Mesendoderm (in vitro differentiated cells): Measurements from ENCODE around the gene CCND1.

Experiments
- DNase-seq: peaks from one replicate; pipeline ENCODE4 v3.0.0; 2013
- H2AK5ac ChIP-seq: 2 replicates; pipeline ENCODE4 v1.6.1; 2013; ENCODE audit warnings: low read length, inconsistent platforms
- H2BK120ac ChIP-seq: 2 replicates; pipeline ENCODE4 v1.6.1; 2013; ENCODE audit warnings: low read depth, mild to moderate bottlenecking, low read length, moderate library complexity, mixed read lengths
- H2BK15ac ChIP-seq: replicated peaks from 2 replicates; pipeline ENCODE4 v1.6.1; 2013; ENCODE audit warnings: low read depth, mild to moderate bottlenecking, moderate library complexity
- H2BK5ac ChIP-seq: 2 replicates; pipeline ENCODE4 v1.6.1; 2013; ENCODE audit warnings: low read length, inconsistent platforms
- H3K18ac ChIP-seq: 2 replicates; pipeline ENCODE4 v1.6.1; 2013; ENCODE audit warnings: mild to moderate bottlenecking, low read length, mixed read lengths
- H3K23ac ChIP-seq: one replicate; pipeline ENCODE4 v1.6.1; 2013; ENCODE audit warnings: low read length
- H3K27ac ChIP-seq: 2 replicates; pipeline ENCODE4 v1.5.1; 2013; ENCODE audit warnings: low read depth, mild to moderate bottlenecking, inconsistent platforms, low read length, moderate library complexity
- H3K27me3 ChIP-seq: 2 replicates; pipeline ENCODE4 v1.6.1; 2013; ENCODE audit warnings: low read length, control low read depth, mild to moderate bottlenecking, inconsistent platforms; ENCODE audit not compliant: insufficient read depth, poor library complexity
- H3K36me3 ChIP-seq: 2 replicates; pipeline ENCODE4 v1.6.1; 2013; ENCODE audit warnings: low read length, inconsistent platforms; ENCODE audit not compliant: control insufficient read depth, insufficient read depth
- H3K4ac ChIP-seq: one replicate; pipeline ENCODE4 v1.6.1; 2013; ENCODE audit warnings: low read depth, mild to moderate bottlenecking, low read length, moderate library complexity
- H3K4me1 ChIP-seq: 2 replicates; pipeline ENCODE4 v1.6.1; 2013; ENCODE audit warnings: low read depth, low read length, inconsistent platforms; ENCODE audit not compliant: control insufficient read depth
- H3K4me2 ChIP-seq: 2 replicates; pipeline ENCODE4 v1.6.1; 2013; ENCODE audit warnings: low read length
- H3K4me3 ChIP-seq: 2 replicates; pipeline ENCODE4 v1.5.1; 2013; ENCODE audit warnings: mild to moderate bottlenecking, low read length
- H3K56ac ChIP-seq: one replicate; pipeline ENCODE4 v1.6.1; 2013; ENCODE audit warnings: low read length
- H3K79me1 ChIP-seq: 2 replicates; pipeline ENCODE4 v1.6.1; 2013; ENCODE audit warnings: low read length, inconsistent platforms
- H3K79me2 ChIP-seq: 2 replicates; pipeline ENCODE4 v1.6.1; 2013; ENCODE audit warnings: mild to moderate bottlenecking, low read length; ENCODE audit not compliant: control insufficient read depth, insufficient read depth
- H3K9ac ChIP-seq: 2 replicates; pipeline ENCODE4 v1.6.1; 2013; ENCODE audit warnings: low read length, inconsistent platforms
- H4K5ac ChIP-seq: one replicate; pipeline ENCODE4 v1.6.1; 2013; ENCODE audit warnings: low read length
- H4K8ac ChIP-seq: one replicate; pipeline ENCODE4 v1.6.1; 2013; ENCODE audit warnings: low read depth, mild to moderate bottlenecking, control low read depth, low read length, moderate library complexity
- WGBS: extraction: QIAGEN DNeasy Blood & Tissue Kit; methylation state at CpG from one replicate; pipeline ENCODE4 v1.1.7; 2013; ENCODE audit warnings: low lambda C conversion rate, missing lambda C conversion rate; ENCODE audit not compliant: insufficient coverage; ENCODE audit errors: extremely low coverage; 5-methylcytosine and 5-hydroxymethylcytosine counted together

The CCND1 gene

GRCh38 chr11:69659591-69659990 lies 18.6 kb downstream of the CCND1 start:
- Histone ChIP-seq H2BK5ac (no peak overlapping the region), H3K23ac (no peak overlapping the region), H3K4me2 (no peak overlapping the region), H3K36me3 (no peaks in the 10 kb centered on the region), H4K8ac (no peak overlapping the region), H3K27me3 (no peaks in the 10 kb centered on the region), H3K56ac (no peak overlapping the region), H3K27ac (no peak overlapping the region), H3K79me1 (no peaks in the 10 kb centered on the region), H3K9ac (no peak overlapping the region), H2BK15ac (no peak overlapping the region), H4K5ac (no peak overlapping the region), H3K18ac (no peak overlapping the region), H2BK120ac (no peak overlapping the region), H3K4ac (no peak overlapping the region), H3K4me3 (no peak overlapping the region), H3K79me2 (no peaks in the 10 kb centered on the region), H2AK5ac (no peak overlapping the region), H3K4me1 (peaks cover 3% of the 10 kb centered on the region)
- no CpG with 5 or more reads among the region's 12 CpGs for WGBS
- no peak for DNase-seq

- Histone ChIP-seq H3K27ac (no peak overlapping the region), H4K8ac (no peak overlapping the region), H3K27me3 (no peaks in the 10 kb centered on the region), H3K4me2 (no peak overlapping the region), H3K4me1 (peaks cover 3% of the 10 kb centered on the region), H2BK5ac (no peak overlapping the region), H3K36me3 (no peaks in the 10 kb centered on the region), H3K4ac (no peak overlapping the region), H2BK15ac (no peak overlapping the region), H3K79me2 (no peaks in the 10 kb centered on the region), H4K5ac (no peak overlapping the region), H3K9ac (no peak overlapping the region), H2AK5ac (no peak overlapping the region), H3K79me1 (no peaks in the 10 kb centered on the region), H3K23ac (no peak overlapping the region), H3K18ac (no peak overlapping the region), H3K4me3 (no peak overlapping the region), H3K56ac (no peak overlapping the region), H2BK120ac (no peak overlapping the region)
- no peak for DNase-seq
- no CpG with 5 or more reads among the region's 4 CpGs for WGBS
These were observed 19.1 kb downstream of the CCND1 start for GRCh38 chr11:69660001-69660500.

- Histone ChIP-seq H3K56ac (no peak overlapping the region), H3K23ac (no peak overlapping the region), H3K27me3 (no peaks in the 10 kb centered on the region), H3K4ac (no peak overlapping the region), H3K4me3 (no peak overlapping the region), H4K8ac (no peak overlapping the region), H3K36me3 (no peaks in the 10 kb centered on the region), H2AK5ac (no peak overlapping the region), H3K79me1 (no peaks in the 10 kb centered on the region), H3K18ac (no peak overlapping the region), H2BK15ac (no peak overlapping the region), H3K4me2 (no peak overlapping the region), H2BK5ac (no peak overlapping the region), H3K27ac (no peak overlapping the region), H2BK120ac (no peak overlapping the region), H3K79me2 (no peaks in the 10 kb centered on the region), H4K5ac (no peak overlapping the region), H3K4me1 (peaks cover 3% of the 10 kb centered on the region), H3K9ac (no peak overlapping the region)
- WGBS, result no CpG with 5 or more reads among the region's 10 CpGs
- no peak for DNase-seq
These were observed 20.4 kb downstream of the CCND1 start for GRCh38 chr11:69661413-69661715.

GRCh38 chr11:69662021-69662698 lies 21.2 kb downstream of the CCND1 start:
- H2BK15ac ChIP-seq, result no peak overlapping the region
- no peak overlapping the region for H3K9ac ChIP-seq
- no peak overlapping the region for H3K23ac ChIP-seq
- no peak overlapping the region for H3K4me3 ChIP-seq
- no peak overlapping the region for H2BK5ac ChIP-seq
- peak; percentile 66 for DNase-seq
- H2AK5ac ChIP-seq, result no peak overlapping the region
- H4K8ac ChIP-seq, result no peak overlapping the region
- H2BK120ac ChIP-seq, result no peak overlapping the region
- no peak overlapping the region for H3K56ac ChIP-seq
- no peaks in the 10 kb centered on the region for H3K79me1 ChIP-seq
- H3K27ac ChIP-seq, result no peak overlapping the region
- H3K4me1 ChIP-seq, result peaks cover 3% of the 10 kb centered on the region
- no CpG with 5 or more reads among the region's 16 CpGs for WGBS
- no peak overlapping the region for H3K4me2 ChIP-seq
- no peak overlapping the region for H3K18ac ChIP-seq
- H3K36me3 ChIP-seq, result no peaks in the 10 kb centered on the region
- H3K27me3 ChIP-seq, result no peaks in the 10 kb centered on the region
- H3K79me2 ChIP-seq, result no peaks in the 10 kb centered on the region
- H4K5ac ChIP-seq, result no peak overlapping the region
- no peak overlapping the region for H3K4ac ChIP-seq

GRCh38 chr11:69662806-69663205 lies 21.9 kb downstream of the CCND1 start:
- no peak overlapping the region for H3K9ac ChIP-seq
- H3K79me2 ChIP-seq, result no peaks in the 10 kb centered on the region
- no peaks in the 10 kb centered on the region for H3K36me3 ChIP-seq
- H3K79me1 ChIP-seq, result no peaks in the 10 kb centered on the region
- no peak overlapping the region for H2AK5ac ChIP-seq
- H3K4me2 ChIP-seq, result no peak overlapping the region
- no peak overlapping the region for H2BK120ac ChIP-seq
- H4K5ac ChIP-seq, result no peak overlapping the region
- DNase-seq, result no peak
- H3K4ac ChIP-seq, result no peak overlapping the region
- no peak overlapping the region for H3K18ac ChIP-seq
- peaks cover 1% of the 10 kb centered on the region for H3K4me1 ChIP-seq
- no peak overlapping the region for H2BK5ac ChIP-seq
- no peak overlapping the region for H3K27ac ChIP-seq
- no peak overlapping the region for H3K56ac ChIP-seq
- H3K23ac ChIP-seq, result no peak overlapping the region
- no peak overlapping the region for H2BK15ac ChIP-seq
- no CpG with 5 or more reads among the region's 13 CpGs for WGBS
- no peak overlapping the region for H4K8ac ChIP-seq
- H3K27me3 ChIP-seq, result no peaks in the 10 kb centered on the region
- H3K4me3 ChIP-seq, result no peak overlapping the region

- Histone ChIP-seq H3K36me3 (no peaks in the 10 kb centered on the region), H3K23ac (no peak overlapping the region), H3K4me3 (no peak overlapping the region), H3K79me1 (no peaks in the 10 kb centered on the region), H2AK5ac (no peak overlapping the region), H4K5ac (no peak overlapping the region), H3K27me3 (no peaks in the 10 kb centered on the region), H3K27ac (no peak overlapping the region), H4K8ac (no peak overlapping the region), H3K79me2 (no peaks in the 10 kb centered on the region), H3K9ac (no peak overlapping the region), H2BK5ac (no peak overlapping the region), H3K18ac (no peak overlapping the region), H2BK15ac (no peak overlapping the region), H2BK120ac (no peak overlapping the region), H3K4me2 (no peak overlapping the region), H3K56ac (no peak overlapping the region), H3K4ac (no peak overlapping the region), H3K4me1 (no peaks in the 10 kb centered on the region)
- WGBS, result no CpG with 5 or more reads among the region's 6 CpGs
- DNase-seq, result no peak
These were observed 22.4 kb downstream of the CCND1 start for GRCh38 chr11:69663326-69663725.
